Measurements from ENCODE around the gene PYGO1. TPM values are rescaled to one million over a fixed set of nuclear protein-coding genes. Genes with fewer than 3 reads are reported as not detected.

PYGO1 gene
- total and polyA plus RNA-seq, 9 of the 15 experiments (the other 6 are each of a cell fraction or from before 2014, with no cell fraction given), result under 0.01 to 0.07 (median 0.02) TPM; not detected in 5

DNA sequence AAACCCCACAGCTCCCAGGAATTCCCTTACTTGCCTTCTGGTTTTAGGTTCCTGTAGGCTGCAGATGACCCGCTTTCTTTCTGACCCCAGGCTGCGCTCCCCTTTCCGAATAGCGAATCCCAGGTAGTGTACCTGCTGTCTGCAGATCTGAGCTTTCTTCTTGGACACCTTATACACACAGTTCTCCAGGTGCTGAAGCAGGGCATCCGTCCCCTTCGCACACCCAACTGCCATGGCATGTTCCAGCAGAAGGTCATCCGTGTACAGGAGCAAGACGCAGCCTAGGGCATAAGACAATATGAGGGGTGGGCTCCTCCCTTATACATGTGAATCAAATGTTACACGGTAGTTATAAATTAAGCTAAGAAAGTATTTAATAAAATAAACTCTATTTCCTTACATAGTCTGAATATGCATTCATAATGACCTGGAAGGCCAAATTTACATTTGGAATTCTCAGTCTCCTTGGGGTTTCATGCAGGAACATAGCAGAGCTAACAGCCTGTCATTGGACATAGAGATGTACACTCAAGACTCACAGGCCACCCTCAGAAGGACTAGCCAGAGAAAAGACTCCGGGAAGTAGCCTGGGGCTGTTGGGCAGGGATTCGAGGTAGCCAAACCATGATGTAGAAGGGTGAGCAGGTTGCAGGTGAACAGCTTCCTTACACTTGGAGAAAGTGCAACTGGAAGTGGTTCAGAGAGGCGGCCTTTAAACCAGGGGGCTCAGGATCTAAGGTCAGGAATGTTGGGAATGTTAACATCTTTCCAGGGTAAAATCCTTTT lies 72.0 kb downstream of the PYGO1 start:
- Histone ChIP-seq H2AFZ (ENCODE audit: low read depth, low read length) (peak overlapping the region; percentile 83), H3K9me1 (ENCODE audit: control insufficient read depth, insufficient read depth, low read length) (no peaks in the 10 kb centered on the region), H3K27ac (ENCODE audit: extremely low read depth, low read depth, low read length) (no peak overlapping the region), H3K4me2 (ENCODE audit: insufficient read depth, low read length) (no peak overlapping the region), H3K9me3 (replicated peaks; ENCODE audit: control insufficient read depth, insufficient read depth, low read depth, low read length) (0 out of 2 replicates have a peak, but pooled peaks cover 2% of the 10 kb centered on the region), H4K20me1 (replicated peaks; ENCODE audit: control insufficient read depth, insufficient read depth, low read length) (no peaks in the 10 kb centered on the region), H3K4me3 (no peak overlapping the region), H3K27me3 (ENCODE audit: control insufficient read depth in 2 of 2, insufficient read depth in 2 of 2, low read length in 2 of 2) (no peaks in the 10 kb centered on the region), H3K9ac (ENCODE audit: insufficient read depth in 1 of 2, low read depth in 2 of 2, low read length in 2 of 2) (no peak overlapping the region), H3K4me1 (replicated peaks in 1 of 2; ENCODE audit: control insufficient read depth in 2 of 2, insufficient read depth in 2 of 2, low read length in 2 of 2) (peaks cover 0 to 7% of the 10 kb centered on the region in 2 experiments; a peak in 3 of 5 replicates), H3K79me2 (ENCODE audit: control insufficient read depth, insufficient read depth, low read length) (no peaks in the 10 kb centered on the region), H3K36me3 (ENCODE audit: control insufficient read depth, insufficient read depth, low read length) (no peaks in the 10 kb centered on the region)
- intact Hi-C loops (cut with micrococcal nuclease) (no loop called here), in situ Hi-C loops (cut with MboI) (no loop called here)
- FAIRE-seq (no peak), ATAC-seq (no peak), DNase-seq (ENCODE audit: extremely low read depth in 1 of 4, low spot score in 3 of 4) (no peak)
- BruUV-seq (replicated peaks), result no TSS peak
- CTCF ChIA-PET (ENCODE audit: low intra/inter-chr PET ratio), result no interaction called here
- POLR2A ChIA-PET, result interaction anchor here (1.0 kb wide), 1 partner anchor 10 kb away, joined by 3 read pairs; no protein-coding TSS in a partner anchor
- WGBS (ENCODE audit: insufficient coverage, low coverage, missing lambda C conversion rate), result 51% methylated on average over 12 of the region's 12 CpGs
- TF ChIP-seq, protein P1, sequence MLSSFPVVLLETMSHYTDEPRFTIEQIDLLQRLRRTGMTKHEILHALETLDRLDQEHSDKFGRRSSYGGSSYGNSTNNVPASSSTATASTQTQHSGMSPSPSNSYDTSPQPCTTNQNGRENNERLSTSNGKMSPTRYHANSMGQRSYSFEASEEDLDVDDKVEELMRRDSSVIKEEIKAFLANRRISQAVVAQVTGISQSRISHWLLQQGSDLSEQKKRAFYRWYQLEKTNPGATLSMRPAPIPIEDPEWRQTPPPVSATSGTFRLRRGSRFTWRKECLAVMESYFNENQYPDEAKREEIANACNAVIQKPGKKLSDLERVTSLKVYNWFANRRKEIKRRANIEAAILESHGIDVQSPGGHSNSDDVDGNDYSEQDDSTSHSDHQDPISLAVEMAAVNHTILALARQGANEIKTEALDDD (IDR thresholded peaks at IDR 0.05), result no peak
- TF ChIP-seq FOXK1 (CRISPR knock-in tag; IDR thresholded peaks at IDR 0.05; ENCODE audit: borderline replicate concordance) (no peak), ZNF121 (CRISPR knock-in tag; conservative IDR thresholded peaks at IDR 0.05) (no peak), HIVEP1 (CRISPR knock-in tag; IDR thresholded peaks at IDR 0.05) (no peak), ZNF318 (IDR thresholded peaks at IDR 0.05; ENCODE audit: borderline replicate concordance in 1 of 2, low read depth in 1 of 2) (no peak), ZNF436 (CRISPR knock-in tag; IDR thresholded peaks at IDR 0.05) (no peak)
- TF ChIP-seq, protein P2, sequence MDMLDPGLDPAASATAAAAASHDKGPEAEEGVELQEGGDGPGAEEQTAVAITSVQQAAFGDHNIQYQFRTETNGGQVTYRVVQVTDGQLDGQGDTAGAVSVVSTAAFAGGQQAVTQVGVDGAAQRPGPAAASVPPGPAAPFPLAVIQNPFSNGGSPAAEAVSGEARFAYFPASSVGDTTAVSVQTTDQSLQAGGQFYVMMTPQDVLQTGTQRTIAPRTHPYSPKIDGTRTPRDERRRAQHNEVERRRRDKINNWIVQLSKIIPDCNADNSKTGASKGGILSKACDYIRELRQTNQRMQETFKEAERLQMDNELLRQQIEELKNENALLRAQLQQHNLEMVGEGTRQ (CRISPR knock-in tag; IDR thresholded peaks at IDR 0.05), result no peak
- TF ChIP-seq, protein P3, sequence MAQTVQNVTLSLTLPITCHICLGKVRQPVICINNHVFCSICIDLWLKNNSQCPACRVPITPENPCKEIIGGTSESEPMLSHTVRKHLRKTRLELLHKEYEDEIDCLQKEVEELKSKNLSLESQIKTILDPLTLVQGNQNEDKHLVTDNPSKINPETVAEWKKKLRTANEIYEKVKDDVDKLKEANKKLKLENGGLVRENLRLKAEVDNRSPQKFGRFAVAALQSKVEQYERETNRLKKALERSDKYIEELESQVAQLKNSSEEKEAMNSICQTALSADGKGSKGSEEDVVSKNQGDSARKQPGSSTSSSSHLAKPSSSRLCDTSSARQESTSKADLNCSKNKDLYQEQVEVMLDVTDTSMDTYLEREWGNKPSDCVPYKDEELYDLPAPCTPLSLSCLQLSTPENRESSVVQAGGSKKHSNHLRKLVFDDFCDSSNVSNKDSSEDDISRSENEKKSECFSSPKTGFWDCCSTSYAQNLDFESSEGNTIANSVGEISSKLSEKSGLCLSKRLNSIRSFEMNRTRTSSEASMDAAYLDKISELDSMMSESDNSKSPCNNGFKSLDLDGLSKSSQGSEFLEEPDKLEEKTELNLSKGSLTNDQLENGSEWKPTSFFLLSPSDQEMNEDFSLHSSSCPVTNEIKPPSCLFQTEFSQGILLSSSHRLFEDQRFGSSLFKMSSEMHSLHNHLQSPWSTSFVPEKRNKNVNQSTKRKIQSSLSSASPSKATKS (CRISPR knock-in tag; IDR thresholded peaks at IDR 0.05), result no peak
